ENCODE measurements around the gene RNF40.

DNA sequence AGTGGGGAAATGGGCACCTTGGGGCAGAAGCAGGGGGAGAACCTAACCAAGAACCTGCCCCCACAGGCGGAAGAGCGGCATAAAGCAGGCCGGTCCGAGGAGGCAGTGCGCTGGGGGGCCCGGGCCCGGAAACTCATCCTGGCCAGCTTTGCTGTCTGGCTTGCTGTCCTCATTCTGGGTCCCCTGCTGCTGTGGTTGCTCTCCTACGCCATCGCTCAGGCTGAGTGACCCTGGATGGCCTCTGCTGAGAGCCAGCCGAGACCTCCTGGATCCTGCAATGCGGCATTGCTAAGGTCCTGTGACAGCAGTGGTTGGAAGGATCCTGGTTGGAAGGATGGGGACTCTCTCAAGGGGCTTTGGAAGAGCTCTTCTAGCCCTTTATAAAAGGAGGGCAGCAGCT lies 18.4 kb upstream of the RNF40 start:
- TF ChIP-seq POLR2AphosphoS5 (IDR thresholded peaks at IDR 0.05; ENCODE audit: low read depth, low read length), result no peak
- TF ChIP-seq FOXP2 (optimal IDR thresholded peaks at IDR 0.05; ENCODE audit: borderline replicate concordance, extremely low read depth, extremely low read length, insufficient read depth), result no peak
- TF ChIP-seq, protein P1, sequence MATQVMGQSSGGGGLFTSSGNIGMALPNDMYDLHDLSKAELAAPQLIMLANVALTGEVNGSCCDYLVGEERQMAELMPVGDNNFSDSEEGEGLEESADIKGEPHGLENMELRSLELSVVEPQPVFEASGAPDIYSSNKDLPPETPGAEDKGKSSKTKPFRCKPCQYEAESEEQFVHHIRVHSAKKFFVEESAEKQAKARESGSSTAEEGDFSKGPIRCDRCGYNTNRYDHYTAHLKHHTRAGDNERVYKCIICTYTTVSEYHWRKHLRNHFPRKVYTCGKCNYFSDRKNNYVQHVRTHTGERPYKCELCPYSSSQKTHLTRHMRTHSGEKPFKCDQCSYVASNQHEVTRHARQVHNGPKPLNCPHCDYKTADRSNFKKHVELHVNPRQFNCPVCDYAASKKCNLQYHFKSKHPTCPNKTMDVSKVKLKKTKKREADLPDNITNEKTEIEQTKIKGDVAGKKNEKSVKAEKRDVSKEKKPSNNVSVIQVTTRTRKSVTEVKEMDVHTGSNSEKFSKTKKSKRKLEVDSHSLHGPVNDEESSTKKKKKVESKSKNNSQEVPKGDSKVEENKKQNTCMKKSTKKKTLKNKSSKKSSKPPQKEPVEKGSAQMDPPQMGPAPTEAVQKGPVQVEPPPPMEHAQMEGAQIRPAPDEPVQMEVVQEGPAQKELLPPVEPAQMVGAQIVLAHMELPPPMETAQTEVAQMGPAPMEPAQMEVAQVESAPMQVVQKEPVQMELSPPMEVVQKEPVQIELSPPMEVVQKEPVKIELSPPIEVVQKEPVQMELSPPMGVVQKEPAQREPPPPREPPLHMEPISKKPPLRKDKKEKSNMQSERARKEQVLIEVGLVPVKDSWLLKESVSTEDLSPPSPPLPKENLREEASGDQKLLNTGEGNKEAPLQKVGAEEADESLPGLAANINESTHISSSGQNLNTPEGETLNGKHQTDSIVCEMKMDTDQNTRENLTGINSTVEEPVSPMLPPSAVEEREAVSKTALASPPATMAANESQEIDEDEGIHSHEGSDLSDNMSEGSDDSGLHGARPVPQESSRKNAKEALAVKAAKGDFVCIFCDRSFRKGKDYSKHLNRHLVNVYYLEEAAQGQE (IDR thresholded peaks at IDR 0.05; ENCODE audit: insufficient read depth in 1 of 2, low read depth in 2 of 2, low read length in 2 of 2), result no peak
- no peak for TF ChIP-seq TAF1 (IDR thresholded peaks at IDR 0.05; ENCODE audit: borderline replicate concordance, insufficient read depth, low read length)
